Measurements from ENCODE around the gene SH3RF3.

Gene SH3RF3

GRCh38 chr2:109257653-109258052, 128.6 kb downstream of the SH3RF3 start:
- FAIRE-seq: no peak
- DNase-seq (ENCODE audit: insufficient read length, low spot score): no peak
- TF ChIP-seq PAX5 (IDR thresholded peaks at IDR 0.05; ENCODE audit: insufficient read depth, low read length, severe bottlenecking): no peak
- TF ChIP-seq TAF1 (IDR thresholded peaks at IDR 0.05; ENCODE audit: low read depth, low read length): no peak
- no peak for TF ChIP-seq POLR2A (IDR thresholded peaks at IDR 0.05; ENCODE audit: low read depth, low read length)
- no peak for TF ChIP-seq POU2F2 (IDR thresholded peaks at IDR 0.05; ENCODE audit: low read depth, low read length)
- TF ChIP-seq SPI1 (IDR thresholded peaks at IDR 0.05; ENCODE audit: low read depth, low read length): no peak
- no peak for TF ChIP-seq POLR2AphosphoS5 (IDR thresholded peaks at IDR 0.05; ENCODE audit: low read depth, low read length)

GRCh38 chr2:109258376-109258775, 129.4 kb downstream of the SH3RF3 start:
- FAIRE-seq (no peak), DNase-seq (ENCODE audit: insufficient read length, low spot score) (no peak)
- TF ChIP-seq POLR2A (IDR thresholded peaks at IDR 0.05; ENCODE audit: low read depth, low read length) (no peak), POU2F2 (IDR thresholded peaks at IDR 0.05; ENCODE audit: low read depth, low read length) (no peak), TAF1 (IDR thresholded peaks at IDR 0.05; ENCODE audit: low read depth, low read length) (no peak), POLR2AphosphoS5 (IDR thresholded peaks at IDR 0.05; ENCODE audit: low read depth, low read length) (no peak), PAX5 (IDR thresholded peaks at IDR 0.05; ENCODE audit: insufficient read depth, low read length, severe bottlenecking) (no peak), SPI1 (IDR thresholded peaks at IDR 0.05; ENCODE audit: low read depth, low read length) (no peak)

GRCh38 chr2:109258905-109259540, 130.0 kb downstream of the SH3RF3 start:
- FAIRE-seq (no peak), DNase-seq (ENCODE audit: insufficient read length, low spot score) (no peak)
- TF ChIP-seq POLR2AphosphoS5 (IDR thresholded peaks at IDR 0.05; ENCODE audit: low read depth, low read length) (no peak), PAX5 (IDR thresholded peaks at IDR 0.05; ENCODE audit: insufficient read depth, low read length, severe bottlenecking) (no peak), POU2F2 (IDR thresholded peaks at IDR 0.05; ENCODE audit: low read depth, low read length) (no peak), TAF1 (IDR thresholded peaks at IDR 0.05; ENCODE audit: low read depth, low read length) (no peak), POLR2A (IDR thresholded peaks at IDR 0.05; ENCODE audit: low read depth, low read length) (no peak), SPI1 (IDR thresholded peaks at IDR 0.05; ENCODE audit: low read depth, low read length) (no peak)

- FAIRE-seq (no peak), DNase-seq (ENCODE audit: insufficient read length, low spot score) (no peak)
- TF ChIP-seq POLR2AphosphoS5 (IDR thresholded peaks at IDR 0.05; ENCODE audit: low read depth, low read length): no peak
- no peak for TF ChIP-seq POU2F2 (IDR thresholded peaks at IDR 0.05; ENCODE audit: low read depth, low read length)
- no peak for TF ChIP-seq SPI1 (IDR thresholded peaks at IDR 0.05; ENCODE audit: low read depth, low read length)
- TF ChIP-seq TAF1 (IDR thresholded peaks at IDR 0.05; ENCODE audit: low read depth, low read length): no peak
- TF ChIP-seq PAX5 (IDR thresholded peaks at IDR 0.05; ENCODE audit: insufficient read depth, low read length, severe bottlenecking): no peak
- no peak for TF ChIP-seq POLR2A (IDR thresholded peaks at IDR 0.05; ENCODE audit: low read depth, low read length)
Measured at GRCh38 chr2:109259671-109260070, 130.7 kb downstream of the SH3RF3 start.

- DNase-seq (ENCODE audit: insufficient read length, low spot score): no peak
- FAIRE-seq: no peak
- TF ChIP-seq PAX5 (IDR thresholded peaks at IDR 0.05; ENCODE audit: insufficient read depth, low read length, severe bottlenecking) (no peak), SPI1 (IDR thresholded peaks at IDR 0.05; ENCODE audit: low read depth, low read length) (no peak), POLR2AphosphoS5 (IDR thresholded peaks at IDR 0.05; ENCODE audit: low read depth, low read length) (no peak), TAF1 (IDR thresholded peaks at IDR 0.05; ENCODE audit: low read depth, low read length) (no peak), POU2F2 (IDR thresholded peaks at IDR 0.05; ENCODE audit: low read depth, low read length) (no peak), POLR2A (IDR thresholded peaks at IDR 0.05; ENCODE audit: low read depth, low read length) (no peak)
Measured at GRCh38 chr2:109260116-109260855, 131.3 kb downstream of the SH3RF3 start.

GRCh38 chr2:109260886-109261700, 132.1 kb downstream of the SH3RF3 start:
- no peak for TF ChIP-seq SPI1 (IDR thresholded peaks at IDR 0.05; ENCODE audit: low read depth, low read length)
- TF ChIP-seq TAF1 (IDR thresholded peaks at IDR 0.05; ENCODE audit: low read depth, low read length): no peak
- no peak for TF ChIP-seq POLR2AphosphoS5 (IDR thresholded peaks at IDR 0.05; ENCODE audit: low read depth, low read length)
- no peak for TF ChIP-seq POLR2A (IDR thresholded peaks at IDR 0.05; ENCODE audit: low read depth, low read length)
- TF ChIP-seq PAX5 (IDR thresholded peaks at IDR 0.05; ENCODE audit: insufficient read depth, low read length, severe bottlenecking): no peak
- no peak for TF ChIP-seq POU2F2 (IDR thresholded peaks at IDR 0.05; ENCODE audit: low read depth, low read length)
- DNase-seq (ENCODE audit: insufficient read length, low spot score): no peak
- no peak for FAIRE-seq

GRCh38 chr2:109261906-109262631, 133.1 kb downstream of the SH3RF3 start:
- DNase-seq (ENCODE audit: insufficient read length, low spot score): no peak
- no peak for TF ChIP-seq TAF1 (IDR thresholded peaks at IDR 0.05; ENCODE audit: low read depth, low read length)
- no peak for TF ChIP-seq PAX5 (IDR thresholded peaks at IDR 0.05; ENCODE audit: insufficient read depth, low read length, severe bottlenecking)
- TF ChIP-seq POU2F2 (IDR thresholded peaks at IDR 0.05; ENCODE audit: low read depth, low read length): no peak
- TF ChIP-seq POLR2AphosphoS5 (IDR thresholded peaks at IDR 0.05; ENCODE audit: low read depth, low read length): no peak
- TF ChIP-seq SPI1 (IDR thresholded peaks at IDR 0.05; ENCODE audit: low read depth, low read length): no peak
- TF ChIP-seq POLR2A (IDR thresholded peaks at IDR 0.05; ENCODE audit: low read depth, low read length): no peak
- FAIRE-seq: no peak

GRCh38 chr2:109264595-109265328, 135.8 kb downstream of the SH3RF3 start:
- FAIRE-seq (no peak), DNase-seq (ENCODE audit: insufficient read length, low spot score) (no peak)
- TF ChIP-seq POLR2AphosphoS5 (IDR thresholded peaks at IDR 0.05; ENCODE audit: low read depth, low read length): no peak
- no peak for TF ChIP-seq POLR2A (IDR thresholded peaks at IDR 0.05; ENCODE audit: low read depth, low read length)
- no peak for TF ChIP-seq POU2F2 (IDR thresholded peaks at IDR 0.05; ENCODE audit: low read depth, low read length)
- TF ChIP-seq TAF1 (IDR thresholded peaks at IDR 0.05; ENCODE audit: low read depth, low read length): no peak
- no peak for TF ChIP-seq SPI1 (IDR thresholded peaks at IDR 0.05; ENCODE audit: low read depth, low read length)
- TF ChIP-seq PAX5 (IDR thresholded peaks at IDR 0.05; ENCODE audit: insufficient read depth, low read length, severe bottlenecking): no peak
